Epithelial cell of esophagus (primary cell): ENCODE data around the gene RFX2.
A peak's percentile ranks its signal among the peaks of the same experiment; 100 is the strongest.

Experiments used
- DNase-seq: peaks from one replicate; pipeline ENCODE4 v3.0.0; 2010; ENCODE audit warnings: low read depth
- H3K4me3 ChIP-seq: 2 replicates; pipeline ENCODE4 v1.5.1; 2011; ENCODE audit warnings: mild to moderate bottlenecking, low read length, control low read depth
- CTCF ChIP-seq: IDR thresholded peaks from 2 replicates; pipeline ENCODE4 v1.5.1; 2011; ENCODE audit warnings: low read depth, mild to moderate bottlenecking, low read length, control low read depth, inconsistent platforms; ENCODE audit not compliant: insufficient read depth; ENCODE audit errors: missing control alignments

Gene RFX2

GRCh38 chr19:5985098-5985783 lies 125.1 kb downstream of the RFX2 start:
- no peak for TF ChIP-seq CTCF
- H3K4me3 ChIP-seq = no peak overlapping the region
- DNase-seq = peak; percentile 64

GRCh38 chr19:5984600-5984999 lies 125.7 kb downstream of the RFX2 start:
- H3K4me3 ChIP-seq = no peak overlapping the region
- DNase-seq = no peak
- no peak for TF ChIP-seq CTCF

DNA sequence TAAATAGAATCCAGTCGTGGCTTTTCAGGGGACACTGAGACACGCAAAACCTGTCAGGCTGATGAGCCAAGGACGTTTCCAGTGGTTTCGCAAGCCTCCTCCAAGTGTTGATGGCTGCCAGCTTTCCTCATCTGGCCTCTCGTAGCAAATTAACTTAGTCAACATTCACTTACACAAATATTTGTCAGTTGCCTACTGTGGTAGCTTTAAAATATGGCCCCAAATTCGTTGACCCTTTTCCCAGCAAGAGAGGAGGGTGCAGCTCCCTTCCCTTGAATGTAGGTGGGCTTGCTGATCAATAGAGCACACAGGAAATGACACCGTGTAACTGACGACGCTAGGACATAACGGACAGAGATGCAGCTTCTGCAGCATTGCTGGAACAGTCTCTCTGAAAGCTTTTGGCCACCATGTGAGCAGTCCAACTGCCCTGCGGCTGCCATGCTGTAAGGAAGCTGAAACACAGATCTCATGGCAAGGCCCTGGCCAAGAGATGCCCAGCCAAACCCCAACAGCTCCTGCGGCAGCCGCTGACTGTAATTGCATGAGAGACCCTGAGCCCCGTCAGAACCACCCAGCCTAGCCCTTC lies 126.8 kb downstream of the RFX2 start:
- DNase-seq = peak; percentile 71
- no peak overlapping the region for H3K4me3 ChIP-seq
- no peak for TF ChIP-seq CTCF

- DNase-seq = no peak
- H3K4me3 ChIP-seq = peak overlapping the region; percentile 83
- TF ChIP-seq CTCF = no peak
These were observed 131.4 kb downstream of the RFX2 start for GRCh38 chr19:5978606-5979552.

- peak; percentile 99 for DNase-seq
- no peak for TF ChIP-seq CTCF
- peak within 1 kb of the TSS; percentile 86 for H3K4me3 ChIP-seq
These were observed 132.3 kb downstream of the RFX2 start, which contains the start of gene RANBP3 for GRCh38 chr19:5977785-5978605. Gene RANBP3 (minus strand): TSS chr19:5978140. CDS start chr19:5978082, 58 bp downstream.

- no peak for TF ChIP-seq CTCF
- peak overlapping the region; percentile 86 for H3K4me3 ChIP-seq
- DNase-seq = no peak
These were observed 133.0 kb downstream of the RFX2 start for GRCh38 chr19:5977222-5977784.
